HG03342 (cell line): ENCODE results near the gene YTHDF2.

Source experiments
- ATAC-seq: cut with Tn5 transposase; IDR thresholded peaks from one replicate; pipeline ENCODE4 v1.9.1; 2021; ENCODE audit warnings: mild to moderate bottlenecking, moderate library complexity; ENCODE audit not compliant: unreplicated experiment

Gene YTHDF2

DNA sequence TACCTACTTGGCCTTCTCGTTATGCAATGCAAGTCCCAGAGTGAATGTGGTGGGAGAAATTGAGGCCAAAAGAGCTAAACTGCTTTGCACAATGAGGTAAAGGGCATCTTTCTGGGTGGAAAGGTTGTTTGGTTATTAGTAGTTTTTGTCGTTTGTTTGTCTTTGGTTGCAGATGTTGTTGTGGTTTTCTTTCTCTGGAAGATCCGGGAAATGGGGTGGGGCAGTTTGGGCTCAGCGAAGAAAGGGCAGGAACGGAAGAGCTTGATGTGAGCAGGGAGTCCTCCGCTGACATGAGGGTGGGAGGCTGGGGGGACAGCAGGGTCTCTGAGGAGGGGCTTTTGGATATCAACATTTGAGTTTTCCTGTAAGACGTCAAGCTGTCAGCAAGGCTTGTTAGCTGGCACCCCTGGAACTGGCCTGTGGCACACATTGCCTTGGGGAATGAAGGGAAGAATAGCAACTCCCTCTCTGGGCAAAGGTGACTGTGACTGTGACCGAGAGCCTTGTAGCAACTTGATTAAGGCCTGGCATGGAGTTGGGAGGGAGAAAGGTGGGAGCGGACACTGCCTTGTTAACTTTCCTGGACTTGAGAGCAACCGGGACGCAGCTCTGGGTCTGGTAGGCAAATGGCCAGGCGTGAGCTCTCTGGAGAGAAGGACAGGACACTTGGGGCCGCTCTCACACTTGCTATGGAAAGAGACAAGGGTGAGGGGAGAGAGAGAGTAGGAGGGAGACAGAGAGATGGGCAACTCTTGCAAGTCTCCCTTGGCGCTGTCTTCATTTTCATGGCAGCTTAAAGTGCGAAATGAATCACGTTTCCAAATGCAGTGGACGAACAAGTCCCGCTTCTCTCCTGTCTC, 59.8 kb downstream of the YTHDF2 start:
- no peak for ATAC-seq

DNA sequence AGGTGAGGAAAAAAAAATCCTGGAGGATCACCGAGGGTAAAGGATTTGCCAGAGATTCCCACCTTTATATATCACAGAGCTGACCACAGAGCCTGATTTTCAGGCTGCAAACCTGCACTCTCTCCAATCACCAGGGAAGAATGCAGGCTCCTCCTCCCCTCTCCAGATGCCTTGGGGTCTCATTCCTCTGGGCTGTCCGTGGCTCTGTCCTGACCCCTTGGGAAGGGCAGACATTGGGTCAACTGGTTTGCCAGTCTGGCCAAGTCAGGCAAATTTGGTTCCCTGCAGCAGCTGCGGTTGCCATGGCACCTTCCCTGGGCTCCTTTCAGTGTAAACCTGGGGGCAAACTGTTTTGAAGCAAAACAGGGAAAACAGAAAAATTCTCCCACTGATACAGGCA, 63.6 kb downstream of the YTHDF2 start:
- ATAC-seq = no peak

DNA sequence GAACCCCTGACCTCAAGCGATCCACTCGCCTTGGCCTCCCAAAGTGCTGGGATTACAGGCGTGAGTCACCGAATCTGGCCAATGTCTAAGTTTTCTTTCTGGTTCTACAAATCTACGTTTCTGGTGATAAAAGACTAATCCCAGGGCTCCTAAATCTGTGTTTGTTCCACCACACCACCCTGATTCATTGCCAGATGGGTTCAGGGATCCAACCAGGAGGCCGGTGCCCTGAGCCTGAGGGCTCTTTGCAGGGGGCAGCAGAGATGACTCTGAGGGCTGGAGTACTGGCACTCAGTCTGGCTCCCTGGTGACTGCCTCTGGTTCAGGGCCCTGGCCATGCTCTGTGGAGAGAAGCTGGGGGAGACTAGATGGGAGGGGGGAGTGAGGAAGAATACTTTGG, 64.7 kb downstream of the YTHDF2 start:
- ATAC-seq = no peak

DNA sequence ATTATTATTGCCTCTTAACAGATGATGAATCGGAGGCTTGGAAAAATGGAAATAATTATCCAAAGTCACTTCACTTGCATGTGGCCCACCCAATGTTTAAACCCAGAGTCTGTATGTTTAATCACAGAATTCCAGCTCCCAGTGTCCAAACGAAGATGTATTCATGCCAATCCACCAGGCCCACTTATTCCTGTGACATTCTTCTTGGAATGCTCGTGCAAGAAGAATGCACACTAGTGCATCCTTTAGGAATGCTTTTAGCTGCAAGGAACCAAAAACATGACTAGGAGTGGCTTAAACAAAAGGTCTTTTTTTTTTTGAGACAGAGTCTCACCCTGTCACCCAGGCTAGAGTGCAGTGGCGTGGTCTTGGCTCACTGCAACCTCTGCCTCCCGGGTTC, 66.3 kb downstream of the YTHDF2 start:
- ATAC-seq = no peak

DNA sequence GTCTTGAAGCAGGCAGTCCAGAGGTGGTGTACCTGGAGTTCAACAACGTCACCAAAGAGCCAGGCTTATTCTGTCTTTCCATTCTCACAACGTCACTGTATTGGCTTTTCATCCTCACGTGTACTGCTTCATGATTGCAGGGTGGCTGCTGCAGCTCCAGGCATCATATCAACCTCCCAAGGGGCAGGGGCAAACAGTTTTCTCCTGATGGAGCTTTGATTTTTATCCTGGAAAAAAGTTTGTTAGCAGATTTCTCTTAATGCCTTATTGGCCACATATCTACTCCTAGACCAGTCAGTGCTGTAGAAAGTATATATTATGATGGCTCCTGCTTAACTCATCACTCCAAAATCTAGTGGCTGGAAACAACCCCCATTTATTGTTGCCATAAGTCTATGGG, 66.9 kb downstream of the YTHDF2 start:
- ATAC-seq = no peak

DNA sequence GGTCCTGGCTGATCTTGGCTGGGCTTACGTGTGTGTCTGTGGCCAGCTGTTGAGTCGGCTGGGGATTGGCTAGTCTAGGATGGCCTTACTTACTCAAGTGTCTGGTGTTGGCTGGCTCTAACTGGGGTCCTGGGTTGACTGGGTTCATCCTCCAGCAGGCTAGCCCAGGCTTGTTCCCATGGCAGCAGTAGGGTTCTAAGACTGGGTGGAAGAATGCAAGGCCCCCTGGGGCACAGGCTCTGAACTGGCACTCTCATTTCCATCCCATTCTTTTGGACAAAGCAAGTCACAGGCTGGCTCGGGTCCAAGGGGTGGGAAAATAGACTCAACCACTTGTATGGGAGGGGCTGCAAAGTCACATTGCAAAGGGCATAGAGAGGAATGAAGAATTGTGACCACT, 67.3 kb downstream of the YTHDF2 start:
- no peak for ATAC-seq

DNA sequence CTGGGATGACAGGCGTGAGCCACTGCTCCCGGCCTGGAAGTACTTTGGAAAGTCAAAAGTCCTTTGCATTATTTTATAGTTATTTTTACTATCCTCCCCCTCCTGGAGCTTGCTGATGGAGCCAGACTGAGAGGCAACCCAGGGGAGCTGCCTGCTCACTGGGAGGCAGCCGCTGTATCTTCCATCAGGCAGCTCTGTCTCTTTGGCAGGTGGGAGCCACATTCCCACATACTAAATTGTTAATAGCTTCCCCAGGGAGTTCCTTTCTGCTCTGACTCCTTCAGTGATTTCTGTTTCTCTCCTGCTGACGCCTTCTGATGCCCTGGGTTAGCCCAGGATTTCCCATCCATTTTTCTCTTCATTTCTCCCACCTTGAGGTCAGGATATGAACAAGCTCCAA, 70.3 kb downstream of the YTHDF2 start:
- no peak for ATAC-seq

DNA sequence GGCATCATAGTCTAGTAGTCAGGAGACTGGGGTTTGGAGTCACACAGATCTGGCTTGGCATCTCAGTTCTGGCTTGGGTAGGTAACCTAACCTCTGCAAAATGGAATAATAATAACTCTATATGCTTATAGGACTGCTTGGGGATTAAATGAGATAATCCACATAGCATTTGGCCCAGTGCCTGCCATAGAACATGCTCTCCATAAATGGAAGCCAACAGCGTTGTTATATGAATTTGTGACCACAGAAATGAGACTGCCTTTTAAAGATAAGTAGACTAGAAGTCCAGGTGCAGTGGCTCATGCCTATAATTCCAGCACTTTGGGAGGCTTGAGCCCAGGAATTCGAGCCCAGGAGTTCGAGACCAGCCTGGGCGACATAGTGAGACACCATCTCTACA, 71.2 kb downstream of the YTHDF2 start:
- no peak for ATAC-seq

DNA sequence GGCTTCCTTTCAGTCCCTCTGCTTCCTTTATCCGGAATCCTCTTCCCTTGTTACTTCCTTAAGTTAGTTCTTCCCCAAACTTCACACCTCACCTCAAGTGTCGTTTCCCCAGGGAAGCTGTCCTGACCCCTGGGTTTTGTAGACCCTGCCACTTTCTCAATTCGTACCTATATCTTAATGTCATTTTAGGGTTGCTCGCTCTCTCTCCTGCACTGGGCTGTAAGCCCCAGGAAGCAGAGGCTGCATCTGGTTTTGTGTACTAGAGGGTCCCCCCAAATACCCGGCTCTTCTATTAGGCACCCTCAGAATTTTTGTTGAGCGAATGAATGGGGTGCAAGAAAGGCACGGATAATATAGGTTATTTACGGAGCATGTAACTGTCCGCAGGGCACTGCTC, 74.6 kb downstream of the YTHDF2 start:
- no peak for ATAC-seq

DNA sequence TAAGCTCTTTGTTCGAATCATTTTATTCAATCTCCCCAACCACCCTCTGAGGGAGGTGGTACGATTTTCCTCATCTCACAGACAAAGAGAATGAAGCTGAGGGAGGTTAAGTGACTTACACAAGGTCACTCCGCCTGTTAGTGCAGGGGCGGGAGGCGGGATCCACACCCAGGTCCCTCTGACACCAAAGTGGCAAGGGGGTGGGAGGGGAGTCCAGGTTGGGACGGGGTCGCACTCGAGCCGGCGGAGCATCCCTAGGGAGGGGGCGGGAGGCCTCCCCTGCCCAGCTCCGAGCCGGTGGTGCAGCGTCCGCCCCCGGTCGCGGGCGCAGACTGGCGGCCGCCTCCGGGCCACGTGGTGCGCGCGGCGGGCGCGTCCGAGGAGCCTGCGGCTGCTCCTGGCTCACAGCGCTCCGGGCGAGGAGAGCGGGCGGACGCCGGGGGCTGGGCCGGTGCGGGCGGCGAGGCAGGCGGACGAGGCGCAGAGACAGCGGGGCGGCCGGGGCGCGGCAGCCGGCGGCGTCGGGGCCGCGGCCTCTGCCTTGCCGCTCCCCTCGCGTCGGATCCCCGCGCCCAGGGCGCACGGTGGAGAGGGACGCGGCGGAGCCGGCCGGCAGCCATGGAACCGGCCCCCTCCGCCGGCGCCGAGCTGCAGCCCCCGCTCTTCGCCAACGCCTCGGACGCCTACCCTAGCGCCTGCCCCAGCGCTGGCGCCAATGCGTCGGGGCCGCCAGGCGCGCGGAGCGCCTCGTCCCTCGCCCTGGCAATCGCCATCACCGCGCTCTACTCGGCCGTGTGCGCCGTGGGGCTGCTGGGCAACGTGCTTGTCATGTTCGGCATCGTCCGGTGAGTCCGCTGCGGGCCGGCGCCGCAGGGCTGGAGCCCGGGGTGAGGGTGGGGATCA, 75.3 kb downstream of the YTHDF2 start, which contains the start of gene OPRD1:
OPRD1 (plus strand) TSS at position 405 of the 903 bp plus-strand sequence; CDS start at position 619, 214 bp downstream.
- ATAC-seq = no peak

DNA sequence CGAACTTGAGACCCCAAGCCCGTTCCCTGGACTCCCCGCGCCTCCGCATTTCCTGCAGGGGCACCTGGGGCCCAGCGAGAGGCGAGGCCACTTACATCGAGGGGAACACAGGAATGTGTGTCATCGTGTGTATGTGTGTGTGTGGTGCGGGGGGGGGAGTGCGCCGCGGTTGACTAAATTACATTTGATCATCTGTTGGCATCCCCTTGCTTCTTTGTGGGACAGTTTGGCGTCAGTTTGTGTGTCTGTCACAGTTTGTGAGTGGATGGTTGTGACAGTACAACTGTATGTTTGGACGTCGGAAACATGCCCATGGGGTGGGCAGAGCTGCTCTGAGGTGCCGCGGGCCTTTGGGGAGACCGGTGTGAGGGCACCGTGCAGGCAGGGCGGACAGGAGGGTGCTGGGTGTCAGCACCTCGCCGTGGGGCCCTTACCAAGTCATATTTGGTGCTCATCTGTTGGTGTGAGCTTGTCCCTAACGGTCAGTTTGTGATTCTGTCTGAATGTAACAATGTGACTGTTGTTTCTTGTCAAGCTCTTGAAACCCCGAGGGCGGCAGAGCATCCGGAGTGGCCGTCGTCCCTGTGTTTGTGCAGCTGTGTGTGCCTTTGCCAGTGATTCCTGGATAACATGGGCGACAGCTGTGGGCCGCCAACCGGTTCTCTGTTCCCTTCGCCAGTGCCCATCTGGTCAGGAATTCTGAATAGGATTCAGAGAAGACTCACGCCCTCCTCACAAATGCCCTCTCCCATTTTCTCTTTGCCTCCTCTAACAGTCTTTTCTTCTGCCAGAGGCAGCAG, 76.1 kb downstream of the YTHDF2 start:
- no peak for ATAC-seq

DNA sequence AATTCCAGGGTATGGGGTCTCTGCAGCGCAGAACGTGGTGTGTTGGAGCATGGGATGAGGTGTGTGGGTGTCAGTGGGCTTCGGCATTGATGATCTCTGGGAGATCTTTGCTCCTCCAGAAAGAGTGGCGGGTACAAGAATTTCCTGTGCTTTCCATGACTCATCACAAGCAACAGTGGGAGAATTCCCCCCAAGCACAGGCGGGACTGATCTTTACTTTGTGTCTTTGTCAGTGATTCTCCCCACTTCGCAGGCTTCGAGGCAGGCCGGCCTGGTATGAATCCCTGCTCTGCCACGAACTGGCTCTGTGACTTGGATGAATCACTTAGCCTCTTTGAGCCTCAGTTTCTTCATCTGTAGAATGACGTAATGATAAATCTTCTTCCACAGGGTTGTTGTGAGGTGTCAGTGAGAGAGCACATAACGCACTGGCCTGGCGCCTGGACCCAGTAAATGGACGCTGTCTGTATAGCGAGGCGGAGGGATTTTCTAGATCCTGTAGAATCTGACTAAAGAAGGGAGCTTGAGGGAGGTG, 77.3 kb downstream of the YTHDF2 start:
- ATAC-seq = no peak

DNA sequence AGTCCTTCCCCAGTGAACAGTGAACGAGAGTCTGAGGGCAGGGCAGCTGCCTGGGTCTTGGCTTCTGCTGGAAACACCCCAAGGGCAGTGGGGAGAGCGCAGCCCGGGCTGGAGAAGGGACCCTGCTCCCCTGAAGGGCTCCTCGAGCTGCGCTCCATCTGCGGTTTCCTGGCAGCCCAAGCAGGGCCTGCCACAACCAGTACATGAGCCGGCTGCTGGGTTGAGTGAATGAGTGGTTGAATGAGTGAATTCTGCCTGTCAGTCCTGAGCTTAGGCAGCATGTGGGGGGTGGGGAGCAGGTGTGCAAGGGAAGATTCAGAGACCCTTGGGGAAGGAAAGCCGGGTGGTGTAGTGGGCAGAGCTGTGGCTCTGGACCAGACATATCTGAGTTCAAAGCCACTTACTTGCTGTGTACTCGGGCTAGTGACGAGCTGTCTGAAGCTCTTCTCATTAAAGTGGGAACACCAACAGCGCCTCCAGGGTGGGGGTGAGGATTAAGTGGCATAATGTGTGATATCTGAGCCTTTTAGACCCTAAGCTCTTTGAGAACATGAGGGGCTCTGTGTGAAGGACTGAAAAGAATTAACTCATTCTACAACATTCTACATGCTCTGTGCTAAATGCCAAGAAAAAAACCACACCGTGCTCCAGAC, 78.9 kb downstream of the YTHDF2 start:
- no peak for ATAC-seq

DNA sequence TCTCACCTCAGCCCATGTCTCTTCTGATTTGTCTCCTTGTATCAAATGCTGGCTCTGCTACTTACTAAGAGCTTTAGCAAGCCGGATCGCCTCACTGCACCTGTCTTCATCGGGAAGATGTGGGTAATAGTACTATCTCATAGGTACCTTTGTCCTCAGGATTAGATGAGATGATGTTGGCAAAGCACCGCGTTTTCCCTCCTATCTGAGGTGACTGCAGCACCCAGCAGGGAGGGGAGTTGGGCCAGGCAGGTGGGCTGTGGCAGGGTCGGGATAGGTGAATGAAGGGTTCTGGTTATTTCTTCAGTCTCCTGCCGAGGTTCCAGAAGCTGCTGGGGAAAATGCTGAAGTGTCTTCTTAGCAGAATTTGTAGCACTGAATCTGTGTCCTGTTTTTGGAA, 80.4 kb downstream of the YTHDF2 start:
- ATAC-seq = no peak

DNA sequence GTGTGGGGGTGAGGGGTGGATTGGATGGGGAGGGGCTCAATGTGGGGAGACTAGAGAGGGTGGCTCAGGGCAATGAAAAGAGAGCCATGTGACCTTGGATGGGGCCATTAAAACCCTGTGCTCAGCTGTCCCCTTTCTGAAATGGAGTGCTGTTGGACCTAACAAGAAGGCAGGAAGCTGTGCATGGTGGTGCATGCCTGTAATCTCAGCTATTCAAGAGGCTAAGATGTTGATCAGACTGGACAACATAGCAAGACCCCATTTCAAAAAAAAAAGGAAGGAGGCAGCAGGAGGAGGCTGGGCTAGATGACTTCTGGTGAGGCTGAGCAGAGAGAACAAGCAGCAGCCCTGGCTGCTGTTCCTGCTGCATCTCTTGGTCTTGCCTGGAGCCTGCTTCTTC, 82.3 kb downstream of the YTHDF2 start:
- ATAC-seq = no peak
